CD4-positive, alpha-beta T cell treated with Interleukin-15 for 4 hours (primary cell): Measurements from ENCODE around the gene RAD1.
A peak's percentile ranks its signal among the peaks of the same experiment; 100 is the strongest.

Source experiments
- DNase-seq: peaks from one replicate; pipeline ENCODE4 v3.0.0-alpha.2; 2020; ENCODE audit warnings: low spot score

RAD1 gene

DNA sequence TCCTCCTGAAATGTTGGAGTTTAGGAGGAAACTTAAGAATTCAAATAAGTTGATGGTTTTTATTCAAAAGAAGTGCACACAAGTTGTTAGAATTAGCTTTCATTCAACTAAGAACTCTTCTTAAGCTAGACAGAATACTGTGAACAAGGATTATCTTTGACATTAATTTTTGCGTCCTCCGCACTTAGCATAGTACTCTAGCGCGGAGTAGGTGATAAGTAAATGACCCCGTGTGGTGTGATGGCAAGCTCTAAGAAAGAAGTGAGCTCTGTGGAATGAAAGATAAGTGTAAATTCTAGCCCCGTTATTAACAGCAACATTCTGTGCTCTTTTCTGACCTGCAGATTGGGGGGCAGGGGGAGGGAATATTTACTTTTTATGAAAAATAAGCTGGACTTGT is 1.2 kb upstream of the RAD1 start:
- no peak for DNase-seq

DNA sequence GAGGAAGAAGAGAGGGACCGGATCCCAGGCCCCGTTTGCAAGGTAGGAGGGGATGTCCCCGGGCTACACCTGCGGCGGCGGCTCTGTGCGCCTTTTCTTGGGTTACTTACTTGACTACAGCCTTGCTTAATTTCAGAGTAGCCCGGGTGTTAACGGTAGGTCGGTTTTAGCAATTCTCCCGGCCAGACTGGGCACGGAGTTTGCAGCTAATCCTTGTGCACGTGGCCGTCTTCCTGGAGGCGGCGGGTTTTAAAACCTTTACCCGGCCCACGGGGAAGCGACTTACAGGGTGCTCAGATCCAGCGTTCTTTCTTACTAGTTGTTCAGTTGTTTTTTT is 520 bp upstream of the RAD1 start:
- no peak for DNase-seq

DNA sequence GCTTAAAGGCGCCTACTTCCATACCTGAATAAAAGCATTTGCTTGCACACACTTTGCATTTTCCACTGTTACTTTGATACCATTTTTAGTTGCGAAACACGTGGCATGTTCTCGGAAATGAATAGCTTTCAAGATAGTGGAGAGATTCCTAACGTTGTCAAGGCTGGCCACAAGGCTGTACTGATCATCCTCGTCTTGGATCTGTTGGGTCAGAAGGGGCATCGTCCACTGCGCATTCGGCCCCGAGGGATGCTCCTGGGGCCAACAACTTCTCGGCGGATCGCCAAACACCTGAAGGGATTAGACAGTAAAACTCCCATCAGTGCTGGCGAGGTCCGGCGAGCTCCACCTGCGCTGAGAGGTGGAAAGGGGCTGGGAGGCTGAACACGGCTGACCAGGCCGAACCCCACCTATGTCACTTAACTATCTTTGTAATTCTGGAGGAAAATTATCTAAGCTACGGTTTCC is 599 bp downstream of the RAD1 start:
- no peak for DNase-seq

DNA sequence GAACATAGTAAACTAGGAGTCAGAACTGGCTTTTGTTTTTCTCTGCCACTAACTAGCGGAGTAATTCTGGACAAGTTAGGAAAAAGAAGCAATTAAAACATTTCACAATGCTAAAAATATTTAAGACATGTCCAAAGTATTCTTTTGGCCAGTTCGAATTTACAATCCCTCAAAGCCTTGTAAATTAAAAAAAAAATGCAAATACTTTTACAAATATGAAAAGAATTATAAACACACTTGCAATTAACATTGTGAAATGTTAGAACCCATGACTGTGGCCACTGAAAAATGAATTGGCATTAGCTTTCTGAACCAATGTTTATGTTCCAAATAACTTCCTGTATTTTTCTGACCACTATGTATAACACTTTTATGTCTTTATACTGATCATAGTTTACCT is 2.2 kb downstream of the RAD1 start:
- DNase-seq: no peak

DNA sequence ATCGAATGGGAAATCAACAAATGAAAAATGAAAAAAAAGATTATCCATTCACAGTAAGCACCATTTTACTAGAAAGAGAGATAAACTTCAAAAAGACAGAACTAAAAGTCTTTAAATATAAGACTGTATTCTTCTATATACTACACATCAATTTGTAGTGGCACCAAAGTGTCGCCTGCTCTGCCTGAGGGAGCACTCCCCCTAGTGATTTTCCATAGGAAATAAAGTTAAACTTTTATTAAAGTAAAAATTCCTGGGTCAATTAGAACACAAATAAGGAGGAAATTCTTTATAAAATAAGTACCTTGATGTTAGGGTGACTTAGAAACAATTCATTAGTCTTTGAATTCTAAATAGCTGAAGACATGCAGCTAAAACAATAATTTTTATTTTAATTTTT is 9.7 kb downstream of the RAD1 start:
- DNase-seq: no peak

DNA sequence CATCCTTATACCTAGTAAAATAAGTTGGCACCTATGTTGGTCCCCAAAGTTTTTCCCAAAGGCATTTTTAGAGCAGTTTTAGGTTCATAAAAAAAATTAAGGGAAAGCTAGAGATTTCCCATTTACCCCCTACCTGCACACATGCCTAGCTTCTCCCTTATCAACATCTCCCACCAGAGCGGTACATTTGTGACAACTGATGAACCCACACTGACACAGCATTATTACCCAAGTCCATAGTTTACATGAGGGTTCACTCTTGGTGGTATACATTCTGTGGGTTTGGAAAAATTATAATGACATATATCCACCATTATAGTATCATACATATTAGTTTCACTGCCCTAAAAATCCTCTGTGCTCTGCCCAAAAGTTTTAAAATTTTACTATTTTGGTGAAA is 12.0 kb downstream of the RAD1 start:
- no peak for DNase-seq

DNA sequence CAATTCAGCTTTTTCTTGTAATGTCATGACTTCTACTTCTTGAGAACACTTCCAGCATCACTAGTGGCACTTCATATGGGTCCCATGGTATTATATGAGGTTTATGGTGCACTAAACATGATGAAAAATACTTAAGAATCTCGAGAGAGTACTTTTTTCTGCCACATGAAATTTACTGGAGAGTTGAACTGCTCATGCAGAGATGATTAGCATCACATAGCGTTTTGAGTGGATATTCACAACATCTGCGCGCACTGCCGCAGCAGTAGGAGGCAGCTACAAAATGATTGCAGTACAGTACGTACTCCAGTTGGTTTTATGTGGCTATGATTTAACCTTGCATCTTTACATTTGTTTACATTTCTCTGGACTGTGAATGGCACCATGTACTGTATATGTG is 14.7 kb downstream of the RAD1 start:
- no peak for DNase-seq

DNA sequence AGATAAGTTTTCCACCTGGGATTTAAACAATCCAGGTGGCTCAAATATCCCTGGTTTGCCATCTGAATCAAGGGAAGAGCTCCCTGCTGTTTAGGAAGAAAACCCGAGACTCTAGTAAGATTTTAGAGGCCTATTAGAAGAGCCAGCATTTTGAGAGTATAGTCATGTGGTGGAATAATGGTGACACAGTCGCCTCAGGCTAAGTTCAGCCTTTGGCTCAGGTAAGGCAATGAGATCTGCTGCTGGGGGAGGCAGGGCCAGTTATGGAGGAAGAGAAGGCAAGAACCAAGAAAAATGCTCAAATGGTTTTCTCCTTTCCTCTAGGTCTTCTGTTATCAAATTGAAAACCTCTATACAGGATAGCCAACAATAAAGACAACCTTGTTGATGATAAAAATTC is 16.2 kb downstream of the RAD1 start:
- no peak for DNase-seq

- peak; percentile 56 for DNase-seq
Measured at GRCh38 chr5:34898258-34898895, 16.9 kb downstream of the RAD1 start.

- no peak for DNase-seq
Measured at GRCh38 chr5:34897646-34898045, 17.7 kb downstream of the RAD1 start.

- DNase-seq: no peak
Measured at GRCh38 chr5:34895641-34896419, 19.5 kb downstream of the RAD1 start.

DNA sequence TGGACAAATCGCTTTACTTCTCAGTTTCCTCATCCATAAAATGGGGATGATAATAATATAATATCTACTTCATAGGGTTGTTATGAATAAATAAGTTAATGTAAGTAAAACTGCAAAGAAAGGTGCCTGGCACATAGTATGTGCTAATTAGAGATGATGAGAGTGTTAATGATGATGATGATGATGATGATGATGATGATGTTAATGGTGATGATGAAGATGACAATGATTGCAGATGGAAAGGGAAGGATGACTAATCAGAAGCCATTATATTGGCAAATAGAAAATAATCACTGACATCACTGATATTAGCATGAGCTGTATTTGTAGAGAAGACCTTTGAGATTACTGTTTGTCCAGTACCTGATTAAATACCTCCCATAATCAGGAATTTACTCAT is 20.6 kb downstream of the RAD1 start:
- no peak for DNase-seq

DNA sequence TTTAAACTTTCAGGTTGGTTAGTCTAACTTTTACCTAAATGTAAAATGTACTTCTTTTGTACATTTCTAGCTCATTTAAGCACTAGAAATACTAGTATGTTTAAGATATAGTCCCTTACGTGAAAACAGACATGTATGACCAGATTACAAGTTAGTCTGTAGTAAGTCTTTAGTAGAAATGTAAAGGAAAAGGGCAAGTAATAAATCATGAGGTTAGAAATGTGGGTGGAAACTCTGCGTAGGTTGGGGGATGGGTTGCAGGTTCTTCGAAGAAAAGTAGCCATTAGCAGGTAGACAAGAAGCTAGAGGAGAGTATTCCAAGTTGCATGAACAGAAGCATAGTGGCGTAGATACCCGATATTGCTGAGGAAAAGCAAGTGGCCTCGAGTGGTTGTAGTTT is 22.9 kb downstream of the RAD1 start:
- no peak for DNase-seq

DNA sequence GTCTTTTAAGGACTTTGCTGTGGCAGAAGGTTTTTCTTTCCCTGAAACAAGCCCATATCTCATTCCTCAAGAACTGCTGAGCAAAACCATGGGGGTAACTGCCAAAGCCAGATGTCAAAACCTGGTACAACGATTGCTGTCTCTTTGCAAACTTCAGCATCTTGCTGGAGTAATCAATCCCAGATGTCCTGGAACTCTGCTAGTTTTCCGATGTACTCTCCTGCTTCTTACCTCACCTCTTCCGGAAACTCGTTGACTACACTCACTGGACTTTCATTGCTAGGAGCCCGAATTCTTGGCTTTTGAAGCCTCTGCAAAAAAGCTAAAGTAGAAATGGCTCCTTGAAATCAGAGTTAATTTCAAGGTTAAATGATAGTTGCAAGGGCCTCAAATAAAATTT is 23.3 kb downstream of the RAD1 start:
- DNase-seq: no peak

GRCh38 chr5:34889394-34889793 is 25.9 kb downstream of the RAD1 start:
- no peak for DNase-seq

- DNase-seq: no peak
Measured at GRCh38 chr5:34886392-34887119, 28.7 kb downstream of the RAD1 start.

GRCh38 chr5:34881246-34881645 is 34.1 kb downstream of the RAD1 start:
- DNase-seq: no peak

GRCh38 chr5:34876275-34876674 is 39.0 kb downstream of the RAD1 start:
- DNase-seq: no peak

DNA sequence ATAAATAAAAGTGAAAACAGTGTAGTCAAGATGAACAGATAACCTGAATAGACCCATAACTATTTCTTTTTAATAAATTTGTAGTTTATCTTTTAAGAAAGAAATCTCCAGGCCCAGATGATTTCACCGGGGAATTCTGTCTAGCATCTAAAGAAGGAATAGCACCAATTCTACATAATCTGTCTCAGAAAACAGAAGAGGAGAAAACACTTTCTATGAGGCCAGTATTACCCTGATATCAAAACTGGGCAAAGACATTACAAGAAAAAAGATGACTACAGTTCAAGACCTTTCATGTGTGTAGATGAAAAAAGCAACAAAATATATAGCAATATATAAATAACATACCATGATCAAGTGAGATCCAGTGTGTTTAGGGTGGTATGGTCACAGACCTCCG is 44.9 kb downstream of the RAD1 start:
- DNase-seq: no peak

DNA sequence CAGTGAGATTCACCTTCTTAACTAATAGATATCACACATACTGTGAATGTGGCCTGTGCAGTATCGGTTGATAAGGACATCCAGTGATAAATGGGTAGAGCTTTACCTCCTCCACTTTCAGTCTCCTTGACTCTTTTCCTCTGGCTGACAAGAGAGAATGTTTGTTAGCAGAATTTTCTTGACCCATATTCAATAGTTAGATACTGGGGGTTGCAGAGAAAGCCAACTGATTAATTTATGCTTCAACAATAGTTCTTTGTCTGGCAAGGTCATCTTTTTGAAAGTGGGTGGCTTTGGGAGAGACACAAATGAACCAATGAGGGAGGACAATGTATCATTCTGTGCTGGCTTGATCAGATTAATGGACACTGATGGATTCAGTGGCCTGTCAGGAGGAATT is 46.0 kb downstream of the RAD1 start:
- DNase-seq: no peak

GRCh38 chr5:34868791-34869190 is 46.5 kb downstream of the RAD1 start:
- DNase-seq: no peak

GRCh38 chr5:34867660-34868059 is 47.6 kb downstream of the RAD1 start:
- no peak for DNase-seq

GRCh38 chr5:34866989-34867471 is 48.3 kb downstream of the RAD1 start:
- no peak for DNase-seq
